Kidney (tissue), 14 donors: ENCODE results near the gene MINDY2. TPM values are rescaled to one million over a fixed set of nuclear protein-coding genes. Genes with fewer than 3 reads are reported as not detected.
A peak's percentile ranks its signal among the peaks of the same experiment; 100 is the strongest.

ENCODE experiments used
- DNase-seq, 5 donors: peaks; one replicate each; pipeline ENCODE4 v3.0.0-alpha.2; 2013 to 2020
- FAIRE-seq: peaks from 2 replicates; lab custom pipeline; 2012; peaks lifted over from hg19 to GRCh38; lab: Jason Lieb, UNC
- H3K27ac ChIP-seq, 2 donors: one replicate each; pipeline ENCODE4 v1.7.0; 2013; ENCODE audit warnings: low read depth in 2 of 2, low read length in 2 of 2, inconsistent platforms in 1 of 2
- H3K27me3 ChIP-seq: one replicate; pipeline ENCODE4 v1.7.1; 2013; ENCODE audit warnings: low read length, inconsistent platforms; ENCODE audit not compliant: control insufficient read depth, insufficient read depth
- H3K36me3 ChIP-seq, 3 donors: one replicate each; pipeline versions ENCODE4 v1.7.0 to v1.7.1; 2013; ENCODE audit warnings: low read length in 3 of 3, control low read depth in 1 of 3, inconsistent platforms in 1 of 3; ENCODE audit not compliant: insufficient read depth in 3 of 3, control insufficient read depth in 2 of 3
- H3K4me1 ChIP-seq, 3 donors: one replicate each; pipeline versions ENCODE4 v1.7.0 to v1.7.1; 2013; ENCODE audit warnings: low read length in 3 of 3, inconsistent platforms in 1 of 3, low read depth in 1 of 3; ENCODE audit not compliant: control insufficient read depth in 2 of 3, insufficient read depth in 2 of 3
- H3K4me3 ChIP-seq, 3 donors: one replicate each; pipeline versions ENCODE4 v1.7.0 to v1.8.1; 2013; ENCODE audit warnings: low read length in 3 of 3, control low read depth in 1 of 3, inconsistent platforms in 1 of 3
- H3K9ac ChIP-seq, 3 donors: one replicate each; pipeline versions ENCODE4 v1.7.0 to v1.7.1; 2013; ENCODE audit warnings: low read length in 3 of 3, control low read depth in 1 of 3, inconsistent platforms in 1 of 3
- H3K9me3 ChIP-seq, 3 donors: one replicate each; pipeline versions ENCODE4 v1.7.0 to v1.7.1; 2013; ENCODE audit warnings: low read length in 3 of 3, control low read depth in 1 of 3, inconsistent platforms in 1 of 3; ENCODE audit not compliant: control insufficient read depth in 2 of 3, insufficient read depth in 1 of 3
- intact Hi-C: fragments of 100-400 bp; cut with DNase I; formaldehyde crosslinking; loops from one replicate; pipeline ENCODE4 v1.11.1; 2022
- polyA plus RNA-seq: library from polyadenylated mRNA; stranded (reverse); fragments of 350-450 nt; fragmentation: Illumina TruSeq; extraction: RNeasy Lipid Tissue Mini Kit (QIAGEN cat#74804); gene quantifications from one replicate; pipeline ENCODE4 v1.2.3, GENCODE V29; 2014; ENCODE audit warnings: low read depth, low replicate concordance; ENCODE audit not compliant: insufficient read depth
- total RNA-seq: library from RNA; stranded (reverse); fragmentation: NEBNext Ultra II Directional; extraction: Animal tissue kit (Norgen Biotek cat#: 25700); gene quantifications from one replicate; pipeline ENCODE4 v1.2.1, GENCODE V29; 2021
- TF ChIP-seq, protein P1 (sequence below): IDR thresholded peaks from 3 replicates; pipeline ENCODE4 v1.5.1; 2012; ENCODE audit warnings: mild to moderate bottlenecking, moderate library complexity, borderline replicate concordance; ENCODE audit not compliant: insufficient read depth; ENCODE audit errors: extremely low read depth
- donor health status: control.
- donor health status: control.
- donor health status: control.
- donor health status: control.
- donor health status: control.
- donor health status: DM: yes; HTN: yes; CAD: no.
- donor health status: Normal renal cell carcinoma (clear cell type).

MINDY2 gene
- total and polyA plus RNA-seq, 2 donors from 2014 or later: 5.1 to 31.7 TPM

GRCh38 chr15:58788056-58788710, 17.1 kb downstream of the MINDY2 start:
- H3K4me3 ChIP-seq: no peak overlapping the region
- H3K9ac ChIP-seq: no peak overlapping the region
- H3K27ac ChIP-seq: no peak overlapping the region
- FAIRE-seq (no peak), DNase-seq (no peak)
- no peaks in the 10 kb centered on the region for H3K4me1 ChIP-seq
- TF ChIP-seq, protein P1, sequence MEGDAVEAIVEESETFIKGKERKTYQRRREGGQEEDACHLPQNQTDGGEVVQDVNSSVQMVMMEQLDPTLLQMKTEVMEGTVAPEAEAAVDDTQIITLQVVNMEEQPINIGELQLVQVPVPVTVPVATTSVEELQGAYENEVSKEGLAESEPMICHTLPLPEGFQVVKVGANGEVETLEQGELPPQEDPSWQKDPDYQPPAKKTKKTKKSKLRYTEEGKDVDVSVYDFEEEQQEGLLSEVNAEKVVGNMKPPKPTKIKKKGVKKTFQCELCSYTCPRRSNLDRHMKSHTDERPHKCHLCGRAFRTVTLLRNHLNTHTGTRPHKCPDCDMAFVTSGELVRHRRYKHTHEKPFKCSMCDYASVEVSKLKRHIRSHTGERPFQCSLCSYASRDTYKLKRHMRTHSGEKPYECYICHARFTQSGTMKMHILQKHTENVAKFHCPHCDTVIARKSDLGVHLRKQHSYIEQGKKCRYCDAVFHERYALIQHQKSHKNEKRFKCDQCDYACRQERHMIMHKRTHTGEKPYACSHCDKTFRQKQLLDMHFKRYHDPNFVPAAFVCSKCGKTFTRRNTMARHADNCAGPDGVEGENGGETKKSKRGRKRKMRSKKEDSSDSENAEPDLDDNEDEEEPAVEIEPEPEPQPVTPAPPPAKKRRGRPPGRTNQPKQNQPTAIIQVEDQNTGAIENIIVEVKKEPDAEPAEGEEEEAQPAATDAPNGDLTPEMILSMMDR: no peak
- intact Hi-C loops: no loop called here
- no peaks in the 10 kb centered on the region for H3K9me3 ChIP-seq
- H3K27me3 ChIP-seq: no peaks in the 10 kb centered on the region
- H3K36me3 ChIP-seq: no peaks in the 10 kb centered on the region

DNA sequence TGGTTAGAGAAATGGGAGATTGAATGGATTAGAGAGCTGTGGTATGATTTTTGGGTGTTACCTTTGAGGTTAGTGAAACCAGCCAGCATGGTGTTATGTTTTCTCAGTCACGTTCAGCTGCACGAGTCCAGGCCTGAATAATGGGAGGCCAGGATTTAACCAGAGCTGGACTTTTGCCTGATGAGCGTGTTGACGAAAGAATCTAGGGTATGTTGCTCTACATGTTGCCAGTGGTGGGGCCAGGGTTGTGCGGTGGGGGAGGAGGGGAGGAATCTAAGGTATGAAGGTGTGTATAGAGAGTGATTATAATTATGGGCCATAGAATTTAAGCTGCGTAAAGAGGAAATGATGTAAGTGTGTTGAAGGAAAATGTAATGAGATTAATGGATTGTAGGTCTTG, 22.8 kb downstream of the MINDY2 start:
- Histone ChIP-seq H3K36me3 (no peaks in the 10 kb centered on the region), H3K27me3 (no peaks in the 10 kb centered on the region), H3K4me3 (no peak overlapping the region), H3K9me3 (no peaks in the 10 kb centered on the region), H3K4me1 (peaks cover 0 to 3% (median 0%) of the 10 kb centered on the region in 3 donors), H3K9ac (no peak overlapping the region), H3K27ac (peak overlapping the region in 1 of 2 donors; percentile 5)
- DNase-seq (peak in 4 of 5 donors; percentile 45 to 80 (median 59)), FAIRE-seq (no peak)
- TF ChIP-seq, protein P1: no peak
- intact Hi-C loops: no loop called here

DNA sequence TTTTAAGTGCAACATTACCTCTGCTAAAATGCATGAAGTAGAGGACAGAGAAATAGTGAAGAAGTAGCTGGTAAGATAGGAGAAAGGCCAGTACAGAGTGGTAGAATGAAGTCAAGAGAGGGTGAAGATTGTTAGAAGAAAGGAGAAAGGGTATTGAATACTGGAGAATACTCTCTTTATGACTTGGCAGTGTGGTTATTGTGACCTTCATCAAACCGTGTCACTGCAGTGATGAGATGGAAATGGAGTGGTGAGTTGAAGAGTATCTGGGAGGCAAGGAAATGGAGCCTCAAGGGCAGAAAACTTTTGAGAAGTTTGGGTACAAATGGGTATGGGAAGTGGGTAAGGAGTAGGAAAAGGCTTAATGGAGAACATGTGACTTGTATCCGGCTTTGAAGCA, 24.7 kb downstream of the MINDY2 start:
- DNase-seq (no peak), FAIRE-seq (no peak)
- H3K27ac ChIP-seq: no peak overlapping the region
- H3K9me3 ChIP-seq: no peaks in the 10 kb centered on the region
- no peaks in the 10 kb centered on the region for H3K36me3 ChIP-seq
- H3K4me3 ChIP-seq: no peak overlapping the region
- intact Hi-C loops: no loop called here
- no peaks in the 10 kb centered on the region for H3K27me3 ChIP-seq
- TF ChIP-seq, protein P1: no peak
- no peak overlapping the region for H3K9ac ChIP-seq
- peaks cover 0 to 3% (median 0%) of the 10 kb centered on the region in 3 donors for H3K4me1 ChIP-seq
